ENCODE measurements around the gene NHERF2.

NHERF2 gene

GRCh38 chr16:2084895-2085625, 58.4 kb downstream of the NHERF2 start:
- no peak for DNase-seq

GRCh38 chr16:2085669-2086068, 59.0 kb downstream of the NHERF2 start:
- no peak for DNase-seq

DNA sequence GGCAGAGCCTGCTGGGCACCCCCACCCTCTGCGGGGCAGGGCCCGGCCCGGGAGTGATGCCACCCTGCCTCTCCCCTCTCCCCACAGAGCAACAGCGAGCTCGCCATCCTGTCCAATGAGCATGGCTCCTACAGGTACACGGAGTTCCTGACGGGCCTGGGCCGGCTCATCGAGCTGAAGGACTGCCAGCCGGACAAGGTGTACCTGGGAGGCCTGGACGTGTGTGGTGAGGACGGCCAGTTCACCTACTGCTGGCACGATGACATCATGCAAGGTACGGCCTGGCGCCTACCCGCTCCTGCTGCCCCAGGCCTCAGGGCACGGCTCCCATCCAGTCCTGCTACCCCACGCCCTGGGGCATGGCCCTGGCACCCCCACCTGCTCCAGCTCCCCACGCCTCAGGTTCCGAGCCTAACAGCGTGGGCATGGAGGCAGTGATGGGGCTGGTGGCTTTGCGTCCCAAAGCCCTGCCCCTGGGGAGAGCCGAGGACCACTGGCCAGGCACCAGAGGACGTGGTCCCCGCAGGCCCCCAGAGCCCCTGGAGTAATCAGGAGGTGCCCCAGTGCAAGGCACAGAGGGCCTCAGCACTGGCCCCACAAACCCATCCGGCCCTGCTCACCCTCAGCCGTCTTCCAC, 59.5 kb downstream of the NHERF2 start:
- DNase-seq = no peak

- DNase-seq = no peak
These were observed 60.4 kb downstream of the NHERF2 start for GRCh38 chr16:2086812-2087747.

DNA sequence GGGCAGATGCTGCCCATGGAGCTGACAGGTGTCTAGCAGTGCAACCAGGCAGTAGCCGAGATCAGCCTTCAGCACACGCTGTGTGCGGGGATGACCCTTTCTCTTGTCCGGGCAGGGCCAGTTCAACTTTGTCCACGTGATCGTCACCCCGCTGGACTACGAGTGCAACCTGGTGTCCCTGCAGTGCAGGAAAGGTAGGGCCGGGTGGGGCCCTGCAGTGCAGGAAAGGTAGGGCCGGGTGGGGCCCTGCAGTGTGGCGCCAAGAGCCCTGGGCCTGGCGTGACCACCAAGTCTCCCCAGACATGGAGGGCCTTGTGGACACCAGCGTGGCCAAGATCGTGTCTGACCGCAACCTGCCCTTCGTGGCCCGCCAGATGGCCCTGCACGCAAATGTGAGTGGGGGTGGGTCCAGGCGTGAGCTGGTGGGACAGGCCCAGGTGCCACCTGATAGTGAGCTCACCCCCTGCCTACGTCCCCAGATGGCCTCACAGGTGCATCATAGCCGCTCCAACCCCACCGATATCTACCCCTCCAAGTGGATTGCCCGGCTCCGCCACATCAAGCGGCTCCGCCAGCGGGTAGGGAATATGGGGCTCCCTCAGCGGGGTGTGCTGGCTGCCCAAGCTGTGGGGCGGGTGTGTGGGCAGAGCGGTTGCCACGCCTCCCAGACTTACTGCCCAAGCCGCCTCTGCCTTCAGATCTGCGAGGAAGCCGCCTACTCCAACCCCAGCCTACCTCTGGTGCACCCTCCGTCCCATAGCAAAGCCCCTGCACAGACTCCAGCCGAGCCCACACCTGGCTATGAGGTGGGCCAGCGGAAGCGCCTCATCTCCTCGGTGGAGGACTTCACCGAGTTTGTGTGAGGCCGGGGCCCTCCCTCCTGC, 61.3 kb downstream of the NHERF2 start:
- DNase-seq = no peak

Measured in activated CD8-positive, alpha-beta memory T cell treated with anti-CD3 and anti-CD28 coated beads for 24 hours (primary cell).